LHCN-M2 (cell line): Measurements from ENCODE around the gene CSNK1D. TPM values are rescaled to one million over a fixed set of nuclear protein-coding genes. Genes with fewer than 3 reads are reported as not detected.
A peak's percentile ranks its signal among the peaks of the same experiment; 100 is the strongest.

Source experiments
- DNase-seq: peaks from one replicate; pipeline ENCODE4 v3.0.0-alpha.2; 2012; ENCODE audit warnings: low read depth
- total RNA-seq: library from RNA; depleted of rRNA; stranded (reverse); fragments of >200 nt; gene quantifications from 2 replicates; pipeline ENCODE4 v1.2.3, GENCODE V29; 2014

The CSNK1D gene
- total RNA-seq, 1 experiment from 2014 or later, result 51.3 TPM

- DNase-seq, result peak; percentile 67
These were observed 44.4 kb downstream of the CSNK1D start, which contains the start of gene SLC16A3 for GRCh38 chr17:82228842-82229697. Gene SLC16A3, plus strand, starts transcription at chr17:82229042. Its CDS starts 6,967 bp downstream, at chr17:82236009.

- DNase-seq, result no peak
These were observed 45.1 kb downstream of the CSNK1D start for GRCh38 chr17:82228278-82228841.

- DNase-seq, result no peak
These were observed 45.7 kb downstream of the CSNK1D start for GRCh38 chr17:82227629-82228277.

- DNase-seq, result no peak
These were observed 46.5 kb downstream of the CSNK1D start for GRCh38 chr17:82226809-82227628.

GRCh38 chr17:82226146-82226808, 47.2 kb downstream of the CSNK1D start:
- no peak for DNase-seq

GRCh38 chr17:82225368-82226029, 48.0 kb downstream of the CSNK1D start:
- no peak for DNase-seq

GRCh38 chr17:82224666-82225065, 48.8 kb downstream of the CSNK1D start:
- no peak for DNase-seq

- DNase-seq, result no peak
These were observed 50.0 kb downstream of the CSNK1D start for GRCh38 chr17:82223517-82223916.

- DNase-seq, result no peak
These were observed 50.7 kb downstream of the CSNK1D start for GRCh38 chr17:82222816-82223215.

- DNase-seq, result no peak
These were observed 52.1 kb downstream of the CSNK1D start for GRCh38 chr17:82221341-82221902.

- no peak for DNase-seq
These were observed 53.5 kb downstream of the CSNK1D start for GRCh38 chr17:82219753-82220709.

- DNase-seq, result no peak
These were observed 54.4 kb downstream of the CSNK1D start for GRCh38 chr17:82219083-82219482.

GRCh38 chr17:82218349-82219075, 55.0 kb downstream of the CSNK1D start:
- no peak for DNase-seq

- DNase-seq, result peak; percentile 86
These were observed 55.8 kb downstream of the CSNK1D start for GRCh38 chr17:82217530-82218204.

- DNase-seq, result peak; percentile 75
These were observed 56.4 kb downstream of the CSNK1D start for GRCh38 chr17:82217120-82217529.

GRCh38 chr17:82216301-82217119, 57.0 kb downstream of the CSNK1D start:
- DNase-seq, result peak; percentile 92

GRCh38 chr17:82215972-82216300, 57.6 kb downstream of the CSNK1D start:
- no peak for DNase-seq
